ENCODE measurements around the gene PACS2. TPM values are rescaled to one million over a fixed set of nuclear protein-coding genes. Genes with fewer than 3 reads are reported as not detected.
"Not testable (repeated sequence)": the region's sequence is repeated elsewhere in the genome, so short reads cannot be mapped to it uniquely, and the experiment has no call there.

PACS2 gene
- total RNA-seq, 1 donor from 2014 or later, result 74.0 TPM

- not testable (repeated sequence) for DNase-seq
Measured at GRCh38 chr14:105288936-105289335, 25.6 kb upstream of the PACS2 start.

- DNase-seq, result peak; percentile 55
Measured at GRCh38 chr14:105290621-105291346, 23.8 kb upstream of the PACS2 start.

DNA sequence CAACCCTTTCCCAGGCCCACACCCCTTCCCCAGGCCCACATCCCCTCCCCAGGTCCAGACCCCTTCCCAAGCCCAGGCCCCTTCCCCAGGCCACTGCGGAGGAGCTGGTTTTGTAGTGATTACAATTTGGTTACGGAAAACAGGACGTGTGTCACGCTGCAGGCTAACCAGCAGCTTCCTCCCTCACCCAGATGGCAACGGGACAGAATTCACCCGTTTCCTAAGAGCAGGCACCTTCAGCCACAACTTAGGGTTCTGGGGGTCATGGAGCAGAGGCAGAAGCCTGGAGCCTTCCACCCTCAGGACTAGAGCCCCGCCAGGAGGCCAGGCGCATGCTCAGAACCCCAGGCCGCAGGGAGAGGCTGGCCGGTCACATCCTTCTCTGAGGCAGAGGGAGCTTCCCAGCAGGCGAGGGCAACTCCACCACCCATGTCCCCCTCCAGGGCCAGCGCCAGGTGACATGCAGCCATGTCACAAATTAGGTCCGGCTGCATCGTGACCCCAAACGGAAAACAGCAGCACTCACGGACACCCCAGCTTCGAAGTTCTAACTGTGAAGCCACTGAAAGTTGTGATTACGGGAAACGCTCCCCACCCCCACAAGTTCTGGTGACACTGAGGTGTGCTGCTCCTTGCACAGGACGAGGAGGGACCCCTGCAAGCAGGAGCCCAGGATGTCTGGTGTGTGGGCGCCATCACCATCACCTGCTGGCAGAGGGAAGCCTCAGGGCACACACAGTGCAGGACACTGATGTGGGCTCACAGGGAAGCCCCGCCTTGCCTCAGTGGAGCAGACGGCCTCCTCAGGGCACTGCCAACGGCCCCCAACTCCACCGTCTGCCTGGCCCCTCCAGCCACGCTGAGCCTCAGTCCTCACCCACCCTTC, 21.5 kb upstream of the PACS2 start:
- peak; percentile 70 for DNase-seq

GRCh38 chr14:105294142-105294597, 20.4 kb upstream of the PACS2 start:
- DNase-seq, result peak; percentile 92

DNA sequence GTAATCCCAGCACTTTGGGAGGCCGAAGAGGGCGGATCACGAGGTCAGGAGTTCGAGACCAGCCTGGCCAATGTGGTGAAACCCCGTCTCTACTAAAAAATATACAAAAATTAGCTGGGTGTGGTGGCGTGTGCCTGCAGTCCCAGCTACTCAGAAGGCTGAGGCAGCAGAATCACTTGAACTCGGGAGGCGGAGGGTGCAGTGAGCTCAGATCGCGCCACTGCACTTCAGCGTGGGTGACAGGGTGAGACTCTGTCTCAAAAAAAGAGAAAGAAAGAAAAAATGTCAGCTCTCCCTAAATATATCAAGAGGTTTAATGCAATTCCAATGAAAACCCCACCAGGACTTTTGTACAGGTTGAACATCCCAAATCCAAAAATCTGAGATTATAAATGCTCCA, 17.2 kb upstream of the PACS2 start:
- not testable (repeated sequence) for DNase-seq

DNA sequence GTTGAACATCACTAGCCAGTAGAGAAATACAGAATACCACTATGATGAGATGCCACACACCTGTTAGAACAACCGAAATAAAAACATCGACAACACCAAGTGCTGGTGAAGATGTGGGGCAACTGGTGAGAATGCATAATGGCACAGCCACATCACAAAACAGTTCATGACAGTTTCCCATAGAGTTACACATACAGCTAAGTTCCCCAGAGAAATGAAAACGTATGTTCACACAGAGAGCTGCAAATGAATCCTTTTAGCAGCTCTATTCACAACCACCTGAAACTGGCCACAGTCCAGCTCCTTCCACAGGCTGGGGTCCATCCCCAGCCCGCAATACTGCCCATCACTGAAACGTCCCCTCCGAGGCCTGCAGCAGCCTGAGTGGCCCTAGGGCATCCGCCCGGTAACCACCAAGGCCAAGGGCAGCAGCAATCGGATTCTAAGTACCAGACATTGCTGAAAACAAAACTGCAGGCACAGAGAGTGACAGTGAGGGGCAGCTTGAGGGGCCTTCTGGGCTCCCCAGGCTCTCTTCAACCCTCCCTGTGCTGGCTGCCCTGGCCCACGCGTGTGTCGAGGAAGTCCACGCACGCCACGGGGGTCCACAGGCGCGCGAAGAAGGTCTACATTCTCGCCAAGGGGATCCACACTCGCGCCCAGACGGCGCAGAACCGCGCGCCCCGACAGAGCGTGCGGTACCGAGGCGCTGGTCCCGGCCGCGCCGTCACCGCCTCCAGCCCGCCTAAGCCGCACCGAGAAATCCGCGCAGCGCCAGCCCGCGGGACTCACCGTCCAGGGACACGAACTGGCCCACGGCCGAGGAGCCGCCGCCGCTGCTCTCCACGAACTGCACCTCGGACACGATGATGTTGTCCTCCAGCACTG, 14.7 kb upstream of the PACS2 start:
- DNase-seq, result no peak

GRCh38 chr14:105300542-105301102, 13.9 kb upstream of the PACS2 start, which contains the start of gene BRF1:
Gene BRF1, minus strand, starts transcription at chr14:105301001. Its CDS starts 372 bp downstream, at chr14:105300629.
- peak; percentile 95 for DNase-seq

DNA sequence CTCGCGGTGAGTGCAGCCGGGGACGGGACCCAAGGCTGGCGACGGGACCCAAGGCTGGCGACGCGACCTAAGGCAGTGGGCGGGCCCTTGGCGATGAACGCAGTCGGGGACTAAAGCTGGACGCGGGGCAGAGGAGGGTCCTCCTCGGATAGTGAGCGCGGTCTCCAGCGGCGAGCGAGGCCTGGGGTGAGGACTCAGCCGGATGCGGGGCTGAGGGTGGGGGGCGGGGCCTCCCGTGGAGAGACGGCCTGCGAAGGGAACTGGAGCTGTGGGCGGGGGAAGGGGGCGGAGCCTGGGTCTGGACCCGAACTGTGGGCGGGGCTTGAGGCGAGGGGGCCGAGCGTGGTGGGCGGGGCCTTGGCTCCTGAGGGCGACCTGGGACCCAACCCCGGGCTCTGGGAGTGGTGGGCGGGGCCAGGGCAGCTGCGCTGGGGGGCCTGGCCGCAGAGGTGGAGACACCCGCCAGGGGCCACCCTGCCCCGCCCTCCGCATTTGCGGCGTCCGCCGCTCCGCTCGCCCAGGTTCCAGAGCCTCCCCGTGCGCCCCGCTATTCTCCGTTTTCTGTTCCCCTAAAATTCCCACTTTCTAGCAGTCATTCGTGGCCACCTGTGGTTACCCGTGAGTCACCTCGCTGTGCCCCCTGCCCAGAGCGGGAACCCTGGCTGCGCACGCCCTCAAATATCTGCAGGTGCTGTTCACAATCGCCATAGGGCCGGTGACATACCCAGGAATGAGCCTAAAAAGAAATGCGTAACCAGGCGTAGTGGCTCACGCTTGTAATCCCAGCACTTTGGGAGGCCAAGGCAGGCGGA, 13.2 kb upstream of the PACS2 start:
- peak; percentile 96 for DNase-seq

DNA sequence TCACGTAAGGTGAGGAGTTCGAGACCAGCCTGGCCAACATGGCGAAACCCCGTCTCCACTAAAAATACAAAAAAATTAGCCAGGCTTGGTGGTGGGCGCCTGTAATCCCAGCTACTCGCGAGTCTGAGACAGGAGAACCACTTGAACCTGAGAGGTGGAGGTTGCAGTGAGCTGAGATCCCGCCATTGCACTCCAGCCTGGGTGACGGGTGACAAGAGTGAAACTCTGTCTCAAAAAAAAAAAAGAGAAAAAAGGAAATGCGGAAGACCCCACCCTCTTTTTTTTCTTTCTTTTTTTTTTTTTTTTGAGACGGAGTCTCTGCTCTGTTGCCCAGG, 12.7 kb upstream of the PACS2 start:
- not testable (repeated sequence) for DNase-seq

DNA sequence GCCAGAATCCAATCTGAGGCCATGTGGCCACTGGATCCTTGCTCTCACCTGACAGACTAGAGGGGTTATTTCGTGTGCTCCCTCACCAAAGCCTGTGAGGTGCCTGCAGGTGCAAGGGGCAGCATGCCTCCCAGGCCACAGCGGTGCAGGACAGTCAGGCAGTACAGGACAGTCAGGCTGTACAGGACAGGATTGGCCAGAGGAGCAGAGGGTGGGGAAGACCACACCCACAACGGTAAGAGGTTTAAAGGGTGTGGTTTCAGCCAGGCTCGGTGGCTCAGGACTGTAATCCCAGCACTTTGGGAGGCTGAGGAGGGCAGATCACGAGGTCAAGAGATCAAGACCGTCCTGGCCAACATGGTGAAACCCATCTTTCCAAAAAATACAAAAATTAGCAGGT, 10.6 kb upstream of the PACS2 start:
- DNase-seq, result no peak

GRCh38 chr14:105304565-105304964, 10.0 kb upstream of the PACS2 start:
- DNase-seq, result no peak

- DNase-seq, result no peak
Measured at GRCh38 chr14:105305345-105305744, 9.2 kb upstream of the PACS2 start.

DNA sequence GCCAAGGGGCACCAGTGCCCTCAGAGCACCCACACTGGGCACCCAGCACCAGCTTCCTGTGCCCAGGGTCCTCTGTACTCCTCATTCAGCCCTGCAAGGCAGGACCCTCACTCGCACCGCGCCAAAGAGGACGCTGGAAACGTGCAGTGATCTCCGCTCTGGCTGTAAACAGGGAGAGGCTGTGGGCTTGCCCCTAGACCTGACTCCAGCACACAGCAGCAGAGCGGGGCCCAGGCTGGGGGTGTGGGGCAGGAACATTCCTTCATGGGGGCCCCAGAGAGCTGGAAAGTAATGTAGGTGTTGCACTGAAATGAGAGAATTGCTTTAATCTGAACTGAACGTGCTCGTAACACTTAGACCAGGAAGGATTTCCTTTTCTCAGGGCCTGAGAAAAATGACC, 8.8 kb upstream of the PACS2 start:
- no peak for DNase-seq

DNA sequence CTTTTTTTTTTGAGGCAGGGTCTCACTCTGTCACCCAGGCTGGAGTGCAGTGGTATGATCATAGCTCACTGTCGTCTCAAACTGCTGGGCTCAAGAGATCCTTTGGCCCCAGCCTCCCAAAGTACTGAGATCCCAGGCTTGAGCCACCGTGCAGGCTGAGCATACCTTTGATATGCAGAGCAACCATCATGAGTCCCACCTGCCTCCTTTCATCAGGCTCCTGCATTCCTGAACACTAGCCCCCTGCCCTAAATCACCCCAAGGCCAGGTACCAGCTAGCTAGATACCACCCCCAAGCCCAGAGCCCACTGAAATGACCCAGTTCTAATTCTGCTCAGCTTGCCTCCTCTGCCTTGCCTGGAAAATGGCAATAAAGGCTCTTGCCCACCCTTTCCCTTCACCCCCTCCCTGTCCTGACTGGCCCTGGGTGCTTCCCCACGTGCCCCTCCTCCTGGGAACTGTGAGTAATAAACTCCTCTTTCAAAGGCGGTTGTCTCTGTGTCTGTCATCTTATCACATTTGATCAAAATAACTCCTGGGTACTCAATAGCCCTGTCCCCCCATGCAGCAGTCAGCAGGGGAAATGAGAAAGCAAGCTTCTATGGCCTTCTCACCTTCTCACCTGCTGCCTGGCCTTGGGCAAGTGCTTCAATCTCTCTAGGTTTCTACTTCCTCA, 7.4 kb upstream of the PACS2 start:
- DNase-seq, result no peak

GRCh38 chr14:105309371-105309770, 5.2 kb upstream of the PACS2 start:
- no peak for DNase-seq

DNA sequence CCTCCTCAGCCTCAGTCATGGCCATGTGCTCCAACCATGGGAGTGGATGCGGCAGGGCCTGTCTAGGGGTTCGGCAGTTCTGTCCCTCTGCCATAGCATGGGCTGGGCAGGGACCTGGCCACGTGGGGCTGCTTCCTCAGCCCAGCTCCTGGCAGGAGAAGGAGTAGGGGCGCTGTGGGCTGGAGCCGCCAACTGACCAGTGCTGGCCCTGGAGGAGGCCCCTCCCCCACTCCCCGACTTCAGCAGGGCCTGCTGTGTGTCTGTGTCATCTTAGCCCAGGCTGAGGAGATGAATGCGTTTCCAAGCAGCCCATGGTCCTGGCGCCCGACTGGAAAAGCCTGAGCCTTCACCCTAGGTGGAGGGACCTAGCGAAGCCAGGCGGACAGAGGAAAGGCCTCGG, 2.7 kb upstream of the PACS2 start:
- DNase-seq, result no peak

- no peak for DNase-seq
Measured at GRCh38 chr14:105312973-105313372, 1.6 kb upstream of the PACS2 start.

DNA sequence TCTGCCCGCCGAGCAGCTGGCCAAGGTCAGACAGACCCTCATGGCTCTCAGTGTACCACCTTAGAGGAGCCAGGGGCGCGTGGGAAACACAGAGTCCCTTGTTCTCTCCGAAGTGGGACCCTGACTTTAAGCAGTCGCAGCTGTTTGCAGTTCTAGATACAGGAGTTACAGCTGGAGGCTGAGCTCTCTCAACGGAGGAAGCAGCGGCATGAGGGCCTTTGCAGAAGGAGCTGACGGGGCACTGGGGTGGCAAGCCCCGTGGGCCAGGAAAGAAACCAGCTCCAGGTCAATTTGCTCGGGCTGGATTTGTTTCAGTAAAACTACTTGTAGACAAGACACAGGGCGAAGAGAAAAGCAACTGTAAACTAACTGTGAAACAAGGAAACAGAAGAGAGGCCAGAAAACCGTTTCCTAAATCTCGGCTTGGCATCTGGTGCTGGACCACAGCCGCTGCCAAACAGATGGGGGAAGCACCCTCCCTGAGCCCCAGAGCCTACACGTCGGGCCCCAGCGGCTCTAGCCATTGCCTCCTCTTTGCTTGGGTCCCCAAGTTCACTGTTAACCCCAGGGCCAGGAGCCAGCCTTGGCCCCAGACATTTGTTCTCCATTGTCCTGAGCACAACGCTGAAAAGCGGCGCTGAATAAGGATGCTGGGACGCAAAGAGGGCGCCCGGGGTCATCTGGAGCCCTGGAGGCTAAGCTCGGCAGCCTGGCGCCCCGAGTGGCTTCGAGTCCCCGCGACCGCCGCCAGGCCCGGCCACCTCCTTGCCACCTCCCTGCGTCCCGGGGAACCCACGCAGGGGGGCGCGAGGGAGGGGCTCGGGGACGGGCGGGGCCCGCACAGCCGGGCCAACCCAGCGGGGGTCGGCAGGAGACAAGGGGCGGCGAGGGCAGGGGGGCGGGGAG, 914 bp upstream of the PACS2 start:
- peak; percentile 32 for DNase-seq

DNA sequence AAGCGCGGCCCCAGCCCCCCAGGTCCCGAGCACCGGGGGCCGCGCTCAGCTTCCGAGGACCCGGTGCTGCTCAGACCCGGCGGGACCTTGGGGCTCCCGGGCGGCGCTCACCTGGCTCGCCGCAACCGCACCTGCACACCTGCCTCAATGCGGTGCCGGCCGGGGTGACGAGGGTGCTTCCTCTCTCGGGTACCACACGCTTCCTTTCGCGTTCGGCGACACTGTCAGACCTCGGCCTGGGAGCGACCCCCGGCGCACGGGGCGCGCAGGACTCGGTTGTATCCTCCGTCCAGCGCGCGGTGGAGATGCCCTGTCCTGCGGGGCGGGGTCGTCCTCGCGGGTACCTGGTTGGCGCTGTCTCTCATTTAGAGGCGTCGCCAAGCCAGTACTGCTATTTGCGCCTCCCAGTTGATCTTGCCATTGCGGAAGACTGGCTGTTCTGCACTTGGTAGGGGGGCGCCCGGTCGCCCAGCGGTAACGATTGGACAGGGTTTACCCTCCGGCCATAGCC, 718 bp downstream of the PACS2 start:
- DNase-seq, result peak; percentile 51
